Activated CD8-positive, alpha-beta memory T cell treated with anti-CD3 and anti-CD28 coated beads, Interleukin-2, amount 50 U/mL, for 48 hours (primary cell): ENCODE data around the gene RASA3.

Experiments
- DNase-seq: peaks from one replicate; pipeline ENCODE4 v3.0.0-alpha.2; 2020

Gene RASA3

GRCh38 chr13:113976711-113977684, 155.4 kb downstream of the RASA3 start:
- no peak for DNase-seq

- no peak for DNase-seq
Measured at GRCh38 chr13:113975416-113975815, 157.0 kb downstream of the RASA3 start.

- no peak for DNase-seq
Measured at GRCh38 chr13:113974304-113975281, 157.8 kb downstream of the RASA3 start.

GRCh38 chr13:113973218-113974164, 158.9 kb downstream of the RASA3 start, which contains the start of gene C13orf46:
Gene C13orf46, minus strand, starts transcription at chr13:113974076. Its CDS starts 79 bp downstream, at chr13:113973997.
- DNase-seq = no peak

- no peak for DNase-seq
Measured at GRCh38 chr13:113972451-113973217, 159.8 kb downstream of the RASA3 start.

GRCh38 chr13:113971471-113972231, 160.8 kb downstream of the RASA3 start:
- no peak for DNase-seq

GRCh38 chr13:113970810-113971470, 161.5 kb downstream of the RASA3 start:
- DNase-seq = no peak

GRCh38 chr13:113969973-113970611, 162.3 kb downstream of the RASA3 start:
- DNase-seq = no peak

GRCh38 chr13:113969311-113969972, 163.0 kb downstream of the RASA3 start:
- DNase-seq = no peak

- DNase-seq = no peak
Measured at GRCh38 chr13:113968463-113969310, 163.7 kb downstream of the RASA3 start.

GRCh38 chr13:113967729-113968462, 164.5 kb downstream of the RASA3 start:
- no peak for DNase-seq

GRCh38 chr13:113967206-113967720, 165.2 kb downstream of the RASA3 start:
- no peak for DNase-seq

- no peak for DNase-seq
Measured at GRCh38 chr13:113965968-113966884, 166.2 kb downstream of the RASA3 start.

GRCh38 chr13:113965383-113965874, 167.0 kb downstream of the RASA3 start:
- DNase-seq = no peak

GRCh38 chr13:113964251-113964995, 168.0 kb downstream of the RASA3 start:
- DNase-seq = no peak
